Pancreas (tissue), 10 donors: ENCODE results near the gene KCNMA1. TPM values are rescaled to one million over a fixed set of nuclear protein-coding genes. Genes with fewer than 3 reads are reported as not detected.

Source experiments
- ATAC-seq, 4 donors: fragments of 200-7000 bp; cut with Tn5 transposase; one replicate each; pipeline versions ENCODE4 v1.8.0 to v1.9.1; 2020; ENCODE audit warnings: mild to moderate bottlenecking in 4 of 4, moderate library complexity in 4 of 4
- DNase-seq, 6 donors: peaks; one replicate each; pipeline ENCODE4 v3.0.0-alpha.2; 2020
- FAIRE-seq: peaks from 2 replicates; lab custom pipeline; 2012; peaks lifted over from hg19 to GRCh38; lab: Jason Lieb, UNC
- H3K27ac ChIP-seq, 4 donors: fragments of 200-600 bp; sonication (generic); 1 replicate in 3 of 4; 2 replicates in 1 of 4; pipeline versions ENCODE4 v1.5.0 to v1.8.0; 2020
- H3K27me3 ChIP-seq, 4 donors: fragments of 200-600 bp; one replicate each; pipeline ENCODE4 v1.8.0; 2021
- H3K36me3 ChIP-seq, 3 donors: fragments of 200-600 bp; sonication (generic) in 1 of 3; one replicate each; pipeline versions ENCODE4 v1.5.0 to v1.8.0; 2020 to 2021
- H3K4me1 ChIP-seq, 3 donors: fragments of 200-600 bp; one replicate each; pipeline ENCODE4 v1.8.0; 2021
- H3K4me3 ChIP-seq, 4 donors: fragments of 200-600 bp; sonication (generic) in 2 of 4; one replicate each; pipeline versions ENCODE4 v1.5.0 to v1.8.0; 2020 to 2021
- H3K9me3 ChIP-seq, 4 donors: fragments of 200-600 bp; one replicate each; pipeline ENCODE4 v1.8.0; 2021
- WGBS, 2 donors: extraction: QIAGEN DNeasy Blood & Tissue Kit; methylation state at CpG; one replicate each; pipeline ENCODE4 v1.1.7; 2013; 5-methylcytosine and 5-hydroxymethylcytosine counted together
- intact Hi-C, 3 donors: fragments of 100-400 bp; cut with DNase I; formaldehyde crosslinking; loops; one replicate each; pipeline versions ENCODE4 v1.11.1 to v1.14.2; 2022
- polyA plus RNA-seq, 2 donors: library from polyadenylated mRNA; stranded (reverse); fragments of 200-250 nt; gene quantifications; one replicate each; pipeline ENCODE4 v1.2.3, GENCODE V29; 2013
- total RNA-seq, 6 donors: library from RNA; stranded (reverse); fragmentation: NEBNext Ultra II Directional in 4 of 6; extraction: Animal tissue kit (Norgen Biotek cat#: 25700) in 4 of 6; gene quantifications; one replicate each; pipeline versions ENCODE4 v1.2.1 to v1.2.4, GENCODE V29; 2021 to 2023
- TF ChIP-seq, protein P1 (sequence below), 4 donors: fragments of 200-600 bp; sonication (generic) in 3 of 4; IDR thresholded peaks; one replicate each; pipeline versions ENCODE4 v1.5.0 to v1.8.0; 2021; ENCODE audit warnings: antibody characterized with exemption in 4 of 4
- donor health status: healthy with polysubstance abuse.
- donor health status: DM: no; HTN: no; CAD: no; lungs with moderate emphysema.
- donor health status: DM: no; HTN: no; CAD: no.
- donor health status: control.
- donor health status: control.
- donor health status: Bipolar disorder and iron deficiency.
- donor health status: DM: yes; HTN: yes; CAD: no.
- donor health status: DM: no; HTN: no; CAD: no.
- donor health status: DM: no; HTN: no; CAD: no.
- donor health status: DM: yes; HTN: yes; CAD: no.

The KCNMA1 gene
- total and polyA plus RNA-seq, 8 donors: 3.5 to 19.4 (median 9.3) TPM

DNA sequence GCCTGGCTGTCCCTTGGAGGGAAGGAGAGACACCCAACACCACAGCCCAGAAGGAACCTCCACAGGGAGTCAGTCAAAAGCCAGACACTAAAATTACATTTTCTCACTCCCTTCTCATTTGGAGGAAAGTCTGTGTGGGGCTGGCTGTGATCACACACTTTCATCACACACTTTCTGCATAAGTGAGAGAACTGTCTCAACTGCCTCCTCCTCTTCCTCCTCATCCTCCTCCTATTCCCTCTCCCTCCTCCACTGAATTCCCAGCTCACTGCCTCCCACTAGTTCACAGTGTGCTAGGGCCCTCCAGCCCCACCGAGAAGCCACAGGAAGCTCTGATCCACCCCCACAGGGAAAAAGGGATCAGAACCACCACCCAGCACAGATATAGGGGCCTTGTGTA is 91.6 kb downstream of the KCNMA1 start:
- Histone ChIP-seq H3K36me3 (no peaks in the 10 kb centered on the region), H3K27me3 (no peaks in the 10 kb centered on the region), H3K4me1 (no peaks in the 10 kb centered on the region), H3K27ac (no peak overlapping the region), H3K4me3 (no peak overlapping the region), H3K9me3 (no peaks in the 10 kb centered on the region)
- intact Hi-C loops: no loop called here
- no peak for DNase-seq
- TF ChIP-seq, protein P1, sequence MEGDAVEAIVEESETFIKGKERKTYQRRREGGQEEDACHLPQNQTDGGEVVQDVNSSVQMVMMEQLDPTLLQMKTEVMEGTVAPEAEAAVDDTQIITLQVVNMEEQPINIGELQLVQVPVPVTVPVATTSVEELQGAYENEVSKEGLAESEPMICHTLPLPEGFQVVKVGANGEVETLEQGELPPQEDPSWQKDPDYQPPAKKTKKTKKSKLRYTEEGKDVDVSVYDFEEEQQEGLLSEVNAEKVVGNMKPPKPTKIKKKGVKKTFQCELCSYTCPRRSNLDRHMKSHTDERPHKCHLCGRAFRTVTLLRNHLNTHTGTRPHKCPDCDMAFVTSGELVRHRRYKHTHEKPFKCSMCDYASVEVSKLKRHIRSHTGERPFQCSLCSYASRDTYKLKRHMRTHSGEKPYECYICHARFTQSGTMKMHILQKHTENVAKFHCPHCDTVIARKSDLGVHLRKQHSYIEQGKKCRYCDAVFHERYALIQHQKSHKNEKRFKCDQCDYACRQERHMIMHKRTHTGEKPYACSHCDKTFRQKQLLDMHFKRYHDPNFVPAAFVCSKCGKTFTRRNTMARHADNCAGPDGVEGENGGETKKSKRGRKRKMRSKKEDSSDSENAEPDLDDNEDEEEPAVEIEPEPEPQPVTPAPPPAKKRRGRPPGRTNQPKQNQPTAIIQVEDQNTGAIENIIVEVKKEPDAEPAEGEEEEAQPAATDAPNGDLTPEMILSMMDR (IDR thresholded peaks at IDR 0.05): no peak
- 98 to 100% methylated on average over 1 of the region's 1 CpG for WGBS, 2 donors
- no peak for ATAC-seq
- FAIRE-seq: no peak

DNA sequence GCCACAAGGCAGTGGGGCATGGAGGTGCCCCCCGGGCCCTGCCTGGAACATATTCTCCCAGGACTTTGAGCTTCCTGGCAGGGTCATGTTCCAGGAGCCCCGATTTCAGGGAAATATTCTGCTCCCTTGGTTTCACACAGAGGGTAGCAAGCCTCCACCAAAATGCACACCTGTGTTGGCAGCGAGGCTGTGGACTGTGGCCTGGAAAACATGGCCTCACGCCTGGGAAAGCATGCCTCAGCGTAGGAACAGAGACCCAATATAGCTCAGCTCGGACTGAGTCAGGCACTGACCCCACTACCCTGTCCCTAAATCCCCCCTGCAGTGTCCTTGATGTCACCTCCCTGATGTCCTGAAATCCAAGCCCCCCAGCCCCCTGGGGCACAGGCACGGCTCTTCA is 92.0 kb downstream of the KCNMA1 start:
- Histone ChIP-seq H3K4me1 (no peaks in the 10 kb centered on the region), H3K36me3 (no peaks in the 10 kb centered on the region), H3K27me3 (no peaks in the 10 kb centered on the region), H3K4me3 (no peak overlapping the region), H3K9me3 (no peaks in the 10 kb centered on the region), H3K27ac (no peak overlapping the region)
- FAIRE-seq: no peak
- WGBS, 2 donors: 91 to 94% methylated on average over 7 of the region's 7 CpGs
- TF ChIP-seq, protein P1 (IDR thresholded peaks at IDR 0.05): no peak
- no peak for DNase-seq
- intact Hi-C loops: no loop called here
- no peak for ATAC-seq

DNA sequence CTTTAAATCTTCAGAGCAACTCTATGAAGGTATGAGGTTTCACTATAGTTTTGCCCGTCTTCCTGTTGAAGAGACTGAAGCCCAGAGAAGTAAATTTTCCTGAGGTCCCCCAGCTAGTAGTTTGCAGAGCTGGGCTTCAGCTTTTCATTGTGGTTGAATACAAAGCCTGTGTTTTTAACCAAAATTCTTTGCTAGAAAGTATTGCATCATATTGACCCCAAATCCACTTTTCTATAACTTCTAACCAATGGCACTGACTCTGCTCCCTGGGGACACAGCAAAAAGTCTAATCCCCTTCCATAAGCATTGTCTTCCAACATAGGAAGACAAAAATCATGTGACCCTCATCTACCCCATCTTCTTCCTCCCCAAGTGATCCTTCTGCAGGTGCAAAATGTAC is 93.0 kb downstream of the KCNMA1 start:
- intact Hi-C loops: no loop called here
- TF ChIP-seq, protein P1 (IDR thresholded peaks at IDR 0.05): no peak
- Histone ChIP-seq H3K9me3 (no peaks in the 10 kb centered on the region), H3K27me3 (no peaks in the 10 kb centered on the region), H3K4me1 (no peaks in the 10 kb centered on the region), H3K36me3 (no peaks in the 10 kb centered on the region), H3K27ac (no peak overlapping the region), H3K4me3 (no peak overlapping the region)
- ATAC-seq: no peak
- no peak for FAIRE-seq
- 94 to 97% methylated on average over 1 of the region's 1 CpG for WGBS, 2 donors
- no peak for DNase-seq

DNA sequence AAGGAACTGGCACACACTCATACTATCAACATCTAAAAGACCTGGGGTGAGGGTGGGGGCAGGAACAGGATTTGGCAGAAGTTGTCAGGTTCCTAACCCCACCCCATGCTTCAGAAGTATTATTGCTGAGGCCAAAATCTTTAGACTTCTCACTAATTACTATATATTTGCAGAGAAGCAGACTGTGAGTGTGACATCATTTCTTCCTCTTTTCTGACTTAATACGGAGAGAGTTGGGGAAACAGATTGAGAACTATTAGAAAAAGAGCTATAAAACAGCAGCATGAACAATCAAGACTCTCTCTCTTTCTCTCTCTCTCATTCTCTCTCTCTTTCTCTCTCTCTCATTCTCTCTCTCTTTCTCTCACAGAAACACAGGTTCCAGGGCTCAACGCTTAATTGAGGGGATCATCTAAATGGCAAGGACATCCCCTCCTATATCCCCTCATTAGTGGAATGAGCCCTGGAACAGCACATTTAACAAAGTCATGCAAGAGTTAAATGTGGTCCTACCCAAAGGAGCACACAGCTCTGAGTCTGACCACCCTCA is 94.8 kb downstream of the KCNMA1 start:
- WGBS, 2 donors: 94 to 100% methylated on average over 2 of the region's 2 CpGs
- H3K27ac ChIP-seq: no peak overlapping the region
- no peaks in the 10 kb centered on the region for H3K36me3 ChIP-seq
- DNase-seq (no peak), FAIRE-seq (no peak), ATAC-seq (no peak)
- intact Hi-C loops: no loop called here
- H3K9me3 ChIP-seq: no peaks in the 10 kb centered on the region
- H3K27me3 ChIP-seq: no peaks in the 10 kb centered on the region
- no peaks in the 10 kb centered on the region for H3K4me1 ChIP-seq
- H3K4me3 ChIP-seq: no peak overlapping the region
- TF ChIP-seq, protein P1 (IDR thresholded peaks at IDR 0.05): no peak

DNA sequence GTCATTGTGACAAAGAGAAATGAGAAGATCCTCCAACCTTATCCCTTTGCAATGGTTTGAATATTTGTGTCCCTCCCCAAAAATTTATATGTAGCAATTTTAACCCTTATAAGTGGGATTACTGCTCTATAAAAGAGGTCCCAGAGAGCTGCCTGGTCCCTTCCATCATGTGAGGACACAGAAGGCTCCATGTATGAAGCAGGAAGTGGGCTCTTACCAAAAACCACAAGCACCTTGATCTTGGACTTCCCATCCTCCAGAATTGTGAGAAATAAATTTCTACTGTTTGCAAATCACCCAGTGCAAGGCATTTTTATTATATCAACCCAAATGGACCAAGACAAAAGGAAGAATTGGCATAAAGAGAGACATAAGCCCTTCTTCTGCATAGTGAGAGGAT is 95.7 kb downstream of the KCNMA1 start:
- H3K4me3 ChIP-seq: no peak overlapping the region
- FAIRE-seq (no peak), ATAC-seq (no peak), DNase-seq (no peak)
- no peaks in the 10 kb centered on the region for H3K9me3 ChIP-seq
- H3K36me3 ChIP-seq: no peaks in the 10 kb centered on the region
- no peaks in the 10 kb centered on the region for H3K4me1 ChIP-seq
- no peaks in the 10 kb centered on the region for H3K27me3 ChIP-seq
- TF ChIP-seq, protein P1 (IDR thresholded peaks at IDR 0.05): no peak
- intact Hi-C loops: no loop called here
- no peak overlapping the region for H3K27ac ChIP-seq
